CD4-positive, alpha-beta T cell (primary cell): ENCODE results near the gene SLC13A4. TPM values are rescaled to one million over a fixed set of nuclear protein-coding genes. Genes with fewer than 3 reads are reported as not detected.

Source experiments
- ATAC-seq: fragments of 200-7000 bp; cut with Tn5 transposase; one replicate; pipeline ENCODE4 v1.10.0; 2022; ENCODE audit warnings: mild to moderate bottlenecking; ENCODE audit not compliant: poor library complexity
- CTCF ChIA-PET: fragments of 350-600 bp; sonication (Branson Sonifier 250); formaldehyde crosslinking; loops from one replicate; lab custom pipeline; 2021; ENCODE audit warnings: antibody characterized with exemption, inconsistent platforms; lab: Charles Lee
- POLR2A ChIA-PET: fragments of 350-600 bp; sonication (Branson Sonifier 250); formaldehyde crosslinking; loops from one replicate; lab custom pipeline; 2021; ENCODE audit warnings: antibody characterized with exemption, inconsistent platforms; lab: Charles Lee
- DNase-seq, 14 experiments: peaks; one replicate each; pipeline ENCODE4 v3.0.0-alpha.2; 2013 to 2020; ENCODE audit warnings: mixed read lengths in 2 of 14
- H3K27ac ChIP-seq, 2 donors: one replicate each; pipeline versions ENCODE4 v1.5.1 to v1.7.0; 2013; ENCODE audit warnings: low read length in 2 of 2, low read depth in 1 of 2, mild to moderate bottlenecking in 1 of 2
- H3K27me3 ChIP-seq, 2 experiments: 1 replicate in 1 of 2; 2 replicates in 1 of 2; pipeline versions ENCODE4 v1.6.1 to v1.7.0; 2013; ENCODE audit warnings: low read length in 2 of 2, control low read depth in 1 of 2, mild to moderate bottlenecking in 1 of 2, moderate library complexity in 1 of 2; ENCODE audit not compliant: insufficient read depth in 2 of 2, control insufficient read depth in 1 of 2
- H3K36me3 ChIP-seq: one replicate; pipeline ENCODE4 v1.6.1; 2013; ENCODE audit warnings: low read length, control low read depth; ENCODE audit not compliant: insufficient read depth
- H3K4me1 ChIP-seq: one replicate; pipeline ENCODE4 v1.6.1; 2013; ENCODE audit warnings: low read length, control low read depth; ENCODE audit not compliant: insufficient read depth
- H3K4me3 ChIP-seq: one replicate; pipeline ENCODE4 v1.5.1; 2013; ENCODE audit warnings: mild to moderate bottlenecking, low read length, moderate library complexity
- H3K9me3 ChIP-seq, 2 experiments: 1 replicate in 1 of 2; 2 replicates in 1 of 2; pipeline versions ENCODE4 v1.6.1 to v1.7.0; 2013; ENCODE audit warnings: low read length in 2 of 2, mild to moderate bottlenecking in 2 of 2, control low read depth in 1 of 2, moderate library complexity in 1 of 2; ENCODE audit not compliant: control insufficient read depth in 1 of 2, insufficient read depth in 1 of 2
- H3K27ac Mint-ChIP-seq: one replicate; pipeline ENCODE4 v1.8.0; 2020; ENCODE audit warnings: mixed read lengths
- H3K27me3 Mint-ChIP-seq: one replicate; pipeline ENCODE4 v1.8.0; 2021; ENCODE audit warnings: mixed read lengths
- H3K36me3 Mint-ChIP-seq: one replicate; pipeline ENCODE4 v1.8.0; 2021; ENCODE audit warnings: low read depth, mixed read lengths
- H3K4me1 Mint-ChIP-seq: one replicate; pipeline ENCODE4 v1.8.0; 2021; ENCODE audit warnings: low read depth, mixed read lengths
- H3K4me3 Mint-ChIP-seq: one replicate; pipeline ENCODE4 v1.8.0; 2020; ENCODE audit warnings: mild to moderate bottlenecking, mixed read lengths
- H3K9me3 Mint-ChIP-seq: one replicate; pipeline ENCODE4 v1.8.0; 2020; ENCODE audit warnings: mixed read lengths
- CTCF ChIP-seq: fragments of 200-600 bp; IDR thresholded peaks from one replicate; pipeline ENCODE4 v1.8.0; 2022; ENCODE audit warnings: antibody characterized with exemption, mild to moderate bottlenecking
- intact Hi-C, 2 experiments: fragments of 100-400 bp; cut with DNase I in 1 of 2; cut with micrococcal nuclease in 1 of 2; formaldehyde crosslinking; loops; one replicate each; pipeline versions ENCODE4 v1.15.1 to v1.9.0; 2023 to 2025; cut with DNase I, micrococcal nuclease
- total RNA-seq, 174 experiments: library from RNA in 2 of 174; stranded (reverse) in 2 of 174; gene quantifications; one replicate each; pipeline ENCODE4 v1.2.3 and lab custom pipeline; 2021 to 2026

SLC13A4 gene
- total RNA-seq, 2 experiments from 2014 or later = not detected

- H3K27me3 Mint-ChIP-seq = no peaks in the 10 kb centered on the region
- H3K9me3 ChIP-seq = no peaks in the 10 kb centered on the region
- CTCF ChIA-PET = interaction anchor here (0.9 to 3.2 kb wide), 4 partner anchors 10 to 1345 kb away, joined by 3 to 16 read pairs (median 8); partner anchors contain the start of gene SLC35B4
- ATAC-seq = peak; percentile 36
- peak overlapping the region; percentile 81 for H3K27ac Mint-ChIP-seq
- TF ChIP-seq CTCF = no peak
- peak overlapping the region in 1 of 2 donors; percentile 53 for H3K27ac ChIP-seq
- peaks cover 23% of the 10 kb centered on the region for H3K4me1 ChIP-seq
- peaks cover 10% of the 10 kb centered on the region for H3K36me3 Mint-ChIP-seq
- intact Hi-C loops = loop anchor here (1.0 to 10.0 kb wide), 9 partner anchors 103 to 1344 kb away; partner anchors contain the start of genes MTPN (in 2 of the 2), BPGM (in 1 of the 2), CNOT4 (in 1 of the 2) and SLC35B4 (in 1 of the 2)
- POLR2A ChIA-PET = interaction anchor here (0.9 to 1.2 kb wide), 4 partner anchors 10 to 15 kb away, joined by 3 to 5 read pairs (median 4); no protein-coding TSS in a partner anchor
- peak overlapping the region; percentile 93 for H3K4me3 Mint-ChIP-seq
- H3K36me3 ChIP-seq = no peaks in the 10 kb centered on the region
- peak overlapping the region; percentile 89 for H3K4me3 ChIP-seq
- H3K9me3 Mint-ChIP-seq = no peaks in the 10 kb centered on the region
- H3K27me3 ChIP-seq = no peaks in the 10 kb centered on the region
- H3K4me1 Mint-ChIP-seq = peaks cover 44% of the 10 kb centered on the region
- peak in 1 of 14 experiments; percentile 16 for DNase-seq
Measured at GRCh38 chr7:135661311-135662122, 66.5 kb downstream of the SLC13A4 start.

GRCh38 chr7:135659159-135659846 lies 68.7 kb downstream of the SLC13A4 start:
- Mint-ChIP-seq H3K4me1 (peaks cover 24% of the 10 kb centered on the region), H3K27ac (no peak overlapping the region), H3K27me3 (no peaks in the 10 kb centered on the region), H3K4me3 (no peak overlapping the region), H3K36me3 (peaks cover 5% of the 10 kb centered on the region), H3K9me3 (no peaks in the 10 kb centered on the region)
- H3K4me3 ChIP-seq = no peak overlapping the region
- intact Hi-C loops = loop anchor here in 1 of 2 experiments (10.0 kb wide), 1 partner anchor 1535 kb away; the partner anchor contains the start of gene LRGUK
- ATAC-seq (no peak), DNase-seq (no peak)
- H3K36me3 ChIP-seq = no peaks in the 10 kb centered on the region
- no peaks in the 10 kb centered on the region for H3K9me3 ChIP-seq
- ChIA-PET POLR2A (no interaction called here), CTCF (interaction anchor here (0.6 to 1.7 kb wide), 2 partner anchors 14 to 170 kb away, joined by 3 to 6 read pairs; no protein-coding TSS in a partner anchor)
- peaks cover 23% of the 10 kb centered on the region for H3K4me1 ChIP-seq
- no peak overlapping the region for H3K27ac ChIP-seq
- TF ChIP-seq CTCF = no peak
- H3K27me3 ChIP-seq = no peaks in the 10 kb centered on the region

- H3K27me3 Mint-ChIP-seq = no peaks in the 10 kb centered on the region
Measured at GRCh38 chr7:135658564-135658963, 69.4 kb downstream of the SLC13A4 start.

More at GRCh38 chr7:135658564-135658963, 69.4 kb downstream of the SLC13A4 start:
- H3K27ac Mint-ChIP-seq = no peak overlapping the region
- ATAC-seq = no peak
- H3K36me3 Mint-ChIP-seq = peaks cover 5% of the 10 kb centered on the region
- DNase-seq = no peak
- ChIA-PET CTCF (interaction anchor here (0.7 to 1.7 kb wide), 2 partner anchors 13 to 470 kb away, joined by 3 to 6 read pairs; no protein-coding TSS in a partner anchor), POLR2A (no interaction called here)
- no peaks in the 10 kb centered on the region for H3K9me3 Mint-ChIP-seq
- H3K27me3 ChIP-seq = no peaks in the 10 kb centered on the region
- H3K9me3 ChIP-seq = no peaks in the 10 kb centered on the region
- peaks cover 17% of the 10 kb centered on the region for H3K4me1 Mint-ChIP-seq
- no peak overlapping the region for H3K4me3 ChIP-seq
- TF ChIP-seq CTCF = no peak
- peaks cover 19% of the 10 kb centered on the region for H3K4me1 ChIP-seq
- intact Hi-C loops = loop anchor here in 1 of 2 experiments (10.0 kb wide), 1 partner anchor 1534 kb away; the partner anchor contains the start of gene LRGUK
- no peaks in the 10 kb centered on the region for H3K36me3 ChIP-seq
- no peak overlapping the region for H3K27ac ChIP-seq
- H3K4me3 Mint-ChIP-seq = no peak overlapping the region
